Measurements from ENCODE around the gene SRPX.

- TF ChIP-seq CTCF (conservative IDR thresholded peaks at IDR 0.05; ENCODE audit: low read length) (peak; percentile 80), EZH2phosphoT487 (IDR thresholded peaks at IDR 0.05; ENCODE audit: borderline replicate concordance, low read depth, low read length) (no peak)
Measured at GRCh38 chrX:38192007-38192810, 28.5 kb downstream of the SRPX start.
